Cardiac fibroblast (primary cell): ENCODE results near the gene IPP.
A peak's percentile ranks its signal among the peaks of the same experiment; 100 is the strongest.
"Not testable (repeated sequence)": the region's sequence is repeated elsewhere in the genome, so short reads cannot be mapped to it uniquely, and the experiment has no call there.

Experiments used
- DNase-seq, 2 donors: peaks; one replicate each; pipeline versions ENCODE4 v3.0.0 to v3.0.0-alpha.2; 2010; ENCODE audit warnings: low read depth in 2 of 2
- H3K4me3 ChIP-seq, 2 donors: replicated peaks in 1 of 2; 1 replicate in 1 of 2; 2 replicates in 1 of 2; pipeline ENCODE4 v1.5.1; 2011; ENCODE audit warnings: low read depth in 2 of 2, low read length in 2 of 2, mild to moderate bottlenecking in 2 of 2, moderate library complexity in 1 of 2
- TF ChIP-seq, protein P1 (sequence below): IDR thresholded peaks from one replicate; pipeline ENCODE4 v1.5.1; 2011; ENCODE audit warnings: low read depth, mild to moderate bottlenecking, low read length, inconsistent platforms

The IPP gene

GRCh38 chr1:45765999-45766792, 15.7 kb upstream of the IPP start:
- DNase-seq, result no peak
- no peak overlapping the region for H3K4me3 ChIP-seq
- TF ChIP-seq, protein P1, sequence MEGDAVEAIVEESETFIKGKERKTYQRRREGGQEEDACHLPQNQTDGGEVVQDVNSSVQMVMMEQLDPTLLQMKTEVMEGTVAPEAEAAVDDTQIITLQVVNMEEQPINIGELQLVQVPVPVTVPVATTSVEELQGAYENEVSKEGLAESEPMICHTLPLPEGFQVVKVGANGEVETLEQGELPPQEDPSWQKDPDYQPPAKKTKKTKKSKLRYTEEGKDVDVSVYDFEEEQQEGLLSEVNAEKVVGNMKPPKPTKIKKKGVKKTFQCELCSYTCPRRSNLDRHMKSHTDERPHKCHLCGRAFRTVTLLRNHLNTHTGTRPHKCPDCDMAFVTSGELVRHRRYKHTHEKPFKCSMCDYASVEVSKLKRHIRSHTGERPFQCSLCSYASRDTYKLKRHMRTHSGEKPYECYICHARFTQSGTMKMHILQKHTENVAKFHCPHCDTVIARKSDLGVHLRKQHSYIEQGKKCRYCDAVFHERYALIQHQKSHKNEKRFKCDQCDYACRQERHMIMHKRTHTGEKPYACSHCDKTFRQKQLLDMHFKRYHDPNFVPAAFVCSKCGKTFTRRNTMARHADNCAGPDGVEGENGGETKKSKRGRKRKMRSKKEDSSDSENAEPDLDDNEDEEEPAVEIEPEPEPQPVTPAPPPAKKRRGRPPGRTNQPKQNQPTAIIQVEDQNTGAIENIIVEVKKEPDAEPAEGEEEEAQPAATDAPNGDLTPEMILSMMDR, result no peak

DNA sequence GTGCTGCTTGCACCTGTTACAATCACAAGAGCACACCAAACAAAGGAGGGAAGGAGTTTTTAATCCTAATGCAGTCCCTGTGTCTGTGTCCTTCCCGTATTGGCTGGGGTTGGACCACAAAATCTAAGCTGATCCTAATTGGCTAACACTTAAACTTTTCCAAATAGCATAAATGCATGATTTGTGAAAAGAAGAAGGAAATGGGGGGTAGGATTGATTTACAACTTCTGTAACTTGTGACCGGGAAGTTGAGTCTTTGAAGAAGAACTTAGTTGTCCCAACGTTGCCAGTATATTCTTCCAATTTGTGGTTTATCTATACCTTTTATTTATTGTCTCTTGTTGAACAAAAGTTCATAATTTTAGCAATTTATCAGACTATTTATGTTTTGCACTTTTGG, 11.8 kb upstream of the IPP start:
- H3K4me3 ChIP-seq, result no peak overlapping the region
- TF ChIP-seq, protein P1, result no peak
- no peak for DNase-seq

GRCh38 chr1:45755697-45756096, 5.2 kb upstream of the IPP start:
- TF ChIP-seq, protein P1, result no peak

GRCh38 chr1:45753248-45754037, 3.0 kb upstream of the IPP start:
- DNase-seq, result no peak
- no peak overlapping the region for H3K4me3 ChIP-seq
- TF ChIP-seq, protein P1, result no peak

More at GRCh38 chr1:45755697-45756096, 5.2 kb upstream of the IPP start:
- no peak overlapping the region for H3K4me3 ChIP-seq
- no peak for DNase-seq

- peak; percentile 15 to 49 for DNase-seq
- TF ChIP-seq, protein P1, result no peak
- no peak overlapping the region for H3K4me3 ChIP-seq
Observed at GRCh38 chr1:45752441-45753052, 2.1 kb upstream of the IPP start.

- H3K4me3 ChIP-seq, result no peak overlapping the region
- TF ChIP-seq, protein P1, result no peak
- DNase-seq, result no peak
Observed at GRCh38 chr1:45752014-45752413, 1.6 kb upstream of the IPP start.

- not testable (repeated sequence) for DNase-seq
- peak overlapping the region; percentile 72 to 83 for H3K4me3 ChIP-seq
Observed at GRCh38 chr1:45751039-45751838, 786 bp upstream of the IPP start.
